Aorta (tissue), 5 donors: ENCODE measurements around the gene RAD50. TPM values are rescaled to one million over a fixed set of nuclear protein-coding genes. Genes with fewer than 3 reads are reported as not detected.

Experiments used
- ATAC-seq: fragments of 200-7000 bp; cut with Tn5 transposase; one replicate; pipeline ENCODE4 v1.9.1; 2022; ENCODE audit warnings: moderate library complexity; ENCODE audit not compliant: low FRiP score
- DNase-seq, 2 donors: peaks; one replicate each; pipeline ENCODE4 v3.0.0-alpha.2; 2020
- H3K27ac ChIP-seq, 2 donors: one replicate each; pipeline ENCODE4 v1.5.1; 2013; ENCODE audit warnings: low read length in 2 of 2, mild to moderate bottlenecking in 2 of 2, moderate library complexity in 2 of 2, control low read depth in 1 of 2, inconsistent platforms in 1 of 2, low read depth in 1 of 2
- H3K27me3 ChIP-seq, 2 donors: one replicate each; pipeline ENCODE4 v1.6.1; 2013; ENCODE audit warnings: control low read depth in 1 of 2, low read length in 1 of 2, mild to moderate bottlenecking in 1 of 2, moderate library complexity in 1 of 2; ENCODE audit not compliant: insufficient read depth in 2 of 2, control insufficient read depth in 1 of 2
- H3K36me3 ChIP-seq, 2 donors: one replicate each; pipeline ENCODE4 v1.6.1; 2013; ENCODE audit warnings: control low read depth in 1 of 2, low read length in 1 of 2, mild to moderate bottlenecking in 1 of 2; ENCODE audit not compliant: insufficient read depth in 2 of 2, control insufficient read depth in 1 of 2
- H3K4me1 ChIP-seq, 2 donors: one replicate each; pipeline ENCODE4 v1.6.1; 2013; ENCODE audit warnings: low read length in 2 of 2, control low read depth in 1 of 2, mild to moderate bottlenecking in 1 of 2, moderate library complexity in 1 of 2; ENCODE audit not compliant: insufficient read depth in 2 of 2, control insufficient read depth in 1 of 2
- H3K4me3 ChIP-seq, 2 donors: one replicate each; pipeline ENCODE4 v1.5.1; 2013; ENCODE audit warnings: low read length in 2 of 2, control low read depth in 1 of 2, mild to moderate bottlenecking in 1 of 2
- H3K9me3 ChIP-seq: one replicate; pipeline ENCODE4 v1.6.1; 2013; ENCODE audit warnings: mild to moderate bottlenecking, low read length; ENCODE audit not compliant: control insufficient read depth
- WGBS, 2 donors: extraction: QIAGEN DNeasy Blood & Tissue Kit; methylation state at CpG; one replicate each; pipeline ENCODE4 v1.1.7; 2013; 5-methylcytosine and 5-hydroxymethylcytosine counted together
- intact Hi-C, 2 donors: fragments of 100-400 bp; cut with DNase I; formaldehyde crosslinking; loops; one replicate each; pipeline versions ENCODE4 v1.14.2 to v1.15.0; 2022
- polyA plus RNA-seq, 2 donors: library from polyadenylated mRNA; stranded (reverse); fragments of 200-250 nt; gene quantifications; one replicate each; pipeline ENCODE4 v1.2.3, GENCODE V29; 2013
- total RNA-seq, 2 donors: library from RNA; stranded (reverse); fragmentation: NEBNext Ultra II Directional; extraction: Animal tissue kit (Norgen Biotek cat#: 25700); gene quantifications; one replicate each; pipeline ENCODE4 v1.2.1, GENCODE V29; 2021
- donor health status: healthy with polysubstance abuse.
- donor health status: Bipolar disorder and iron deficiency.
- donor health status: DM: no; HTN: no; CAD: no.
- donor health status: DM: no; HTN: no; CAD: no.
- donor health status: DM: yes; HTN: yes; CAD: no.

The RAD50 gene
- total and polyA plus RNA-seq, 4 donors, result 6.1 to 36.3 (median 19.8) TPM

DNA sequence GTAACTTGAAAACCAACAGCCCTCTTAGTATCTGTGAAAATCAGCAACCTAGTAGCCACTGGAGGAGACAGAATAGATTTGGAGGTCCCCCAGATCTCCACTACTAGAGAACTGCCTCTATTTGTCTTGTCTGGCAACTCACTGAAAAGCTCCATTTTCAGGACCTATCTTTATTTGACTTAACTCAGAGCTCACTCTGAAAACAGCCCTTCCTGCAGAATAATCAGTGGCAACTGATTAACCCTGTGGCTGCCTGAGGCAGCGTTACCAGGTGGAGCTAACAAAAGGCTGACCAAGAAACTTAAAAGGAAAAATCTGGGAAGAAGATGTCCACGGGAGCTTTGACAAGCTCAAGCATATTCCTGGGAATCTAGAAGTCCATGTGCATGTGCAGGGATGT is 90.7 kb downstream of the RAD50 start:
- Histone ChIP-seq H3K4me3 (no peak overlapping the region), H3K36me3 (peaks cover under 1 to 7% of the 10 kb centered on the region in 2 donors), H3K27ac (no peak overlapping the region), H3K9me3 (peaks cover 3% of the 10 kb centered on the region), H3K4me1 (no peaks in the 10 kb centered on the region), H3K27me3 (no peaks in the 10 kb centered on the region)
- ATAC-seq (no peak), DNase-seq (no peak)
- intact Hi-C loops, result no loop called here
- WGBS, 2 donors, result 97 to 98% methylated on average over 2 of the region's 2 CpGs

DNA sequence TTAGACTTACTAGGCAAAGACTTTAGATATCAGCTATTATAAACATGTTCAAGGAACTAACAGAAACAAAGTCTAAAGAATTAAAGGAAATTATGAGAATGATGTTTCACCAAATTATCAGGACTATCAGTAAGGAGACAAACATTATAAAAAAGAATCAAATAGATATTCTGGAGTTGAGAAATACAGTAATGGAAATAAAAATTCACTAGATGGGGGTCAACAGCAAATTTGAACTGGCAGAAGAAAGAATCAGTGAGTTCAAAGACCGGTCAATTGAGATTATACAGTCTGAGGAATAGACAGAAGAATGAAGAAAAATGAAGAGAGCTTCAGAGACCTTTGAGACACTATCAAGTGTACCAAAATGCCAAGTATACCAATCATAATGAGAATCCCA is 91.6 kb downstream of the RAD50 start:
- H3K4me1 ChIP-seq, result no peaks in the 10 kb centered on the region
- ATAC-seq (no peak), DNase-seq (no peak)
- intact Hi-C loops, result no loop called here
- H3K27me3 ChIP-seq, result no peaks in the 10 kb centered on the region
- H3K9me3 ChIP-seq, result peaks cover 3% of the 10 kb centered on the region
- peaks cover 0 to 2% of the 10 kb centered on the region in 2 donors for H3K36me3 ChIP-seq
- WGBS, 2 donors, result 100% methylated on average over 1 of the region's 1 CpG
- H3K27ac ChIP-seq, result no peak overlapping the region
- H3K4me3 ChIP-seq, result no peak overlapping the region

DNA sequence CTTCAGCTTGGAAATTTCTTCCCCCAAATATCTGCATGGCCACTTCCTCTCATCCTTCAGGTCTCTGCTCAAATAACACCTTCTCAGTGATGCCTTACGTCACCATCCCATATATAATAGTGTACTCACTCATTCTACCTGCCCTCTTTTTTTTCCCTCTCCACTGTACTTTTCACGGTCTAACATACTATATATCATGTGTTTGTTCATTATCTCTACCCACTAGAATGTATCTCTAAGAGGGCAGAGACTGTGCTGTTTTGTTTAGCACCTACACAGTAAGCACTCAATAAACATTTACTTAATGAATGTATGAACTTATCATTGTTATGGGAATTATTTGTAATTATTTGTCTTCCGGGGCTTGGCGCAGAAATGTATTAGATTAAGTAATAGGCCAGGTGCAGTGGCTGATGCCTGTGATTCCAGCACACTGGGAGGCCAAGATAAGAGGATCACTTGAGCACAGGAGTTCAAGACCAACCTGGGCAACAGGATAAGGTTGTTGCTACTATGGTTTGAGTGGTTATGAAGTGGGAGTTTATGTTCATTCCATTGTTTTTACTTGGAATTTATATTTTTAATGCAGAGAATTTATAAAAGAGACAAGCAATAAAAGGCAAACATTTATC is 95.2 kb downstream of the RAD50 start:
- DNase-seq (no peak), ATAC-seq (no peak)
- Histone ChIP-seq H3K27ac (no peak overlapping the region), H3K4me3 (no peak overlapping the region), H3K36me3 (peaks cover 0 to 2% of the 10 kb centered on the region in 2 donors), H3K4me1 (no peaks in the 10 kb centered on the region), H3K9me3 (peaks cover 3% of the 10 kb centered on the region), H3K27me3 (no peaks in the 10 kb centered on the region)
- 89 to 91% methylated on average over 4 of the region's 4 CpGs for WGBS, 2 donors
- intact Hi-C loops, result loop anchor here in 1 of 2 donors (10.0 kb wide), 1 partner anchor 63 kb away; no protein-coding TSS in a partner anchor

DNA sequence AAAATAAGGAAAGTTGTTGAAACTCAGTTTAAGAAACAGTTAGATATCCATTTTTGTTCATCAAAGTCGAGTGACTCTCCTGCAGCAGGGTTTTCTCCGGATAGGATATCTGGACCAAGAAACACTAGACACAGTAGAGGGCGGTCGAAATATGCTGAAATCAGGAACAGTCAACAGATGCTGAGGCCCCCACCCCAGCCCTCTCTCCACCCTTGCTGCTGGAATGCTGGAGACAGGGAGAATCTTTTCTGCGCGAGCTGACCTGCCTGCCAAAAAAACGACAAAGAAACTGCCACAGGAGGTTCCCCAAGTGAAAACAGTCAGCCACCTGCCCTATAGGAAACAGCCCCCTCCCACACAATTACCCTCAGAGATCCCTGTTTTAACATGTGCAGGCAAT is 96.9 kb downstream of the RAD50 start:
- Histone ChIP-seq H3K36me3 (no peaks in the 10 kb centered on the region), H3K27me3 (no peaks in the 10 kb centered on the region), H3K9me3 (no peaks in the 10 kb centered on the region), H3K4me3 (no peak overlapping the region), H3K4me1 (no peaks in the 10 kb centered on the region), H3K27ac (no peak overlapping the region)
- intact Hi-C loops, result loop anchor here in 1 of 2 donors (10.0 kb wide), 1 partner anchor 61 kb away; no protein-coding TSS in a partner anchor
- no peak for ATAC-seq
- DNase-seq, result no peak
- WGBS, 2 donors, result 21 to 22% methylated on average over 7 of the region's 7 CpGs

DNA sequence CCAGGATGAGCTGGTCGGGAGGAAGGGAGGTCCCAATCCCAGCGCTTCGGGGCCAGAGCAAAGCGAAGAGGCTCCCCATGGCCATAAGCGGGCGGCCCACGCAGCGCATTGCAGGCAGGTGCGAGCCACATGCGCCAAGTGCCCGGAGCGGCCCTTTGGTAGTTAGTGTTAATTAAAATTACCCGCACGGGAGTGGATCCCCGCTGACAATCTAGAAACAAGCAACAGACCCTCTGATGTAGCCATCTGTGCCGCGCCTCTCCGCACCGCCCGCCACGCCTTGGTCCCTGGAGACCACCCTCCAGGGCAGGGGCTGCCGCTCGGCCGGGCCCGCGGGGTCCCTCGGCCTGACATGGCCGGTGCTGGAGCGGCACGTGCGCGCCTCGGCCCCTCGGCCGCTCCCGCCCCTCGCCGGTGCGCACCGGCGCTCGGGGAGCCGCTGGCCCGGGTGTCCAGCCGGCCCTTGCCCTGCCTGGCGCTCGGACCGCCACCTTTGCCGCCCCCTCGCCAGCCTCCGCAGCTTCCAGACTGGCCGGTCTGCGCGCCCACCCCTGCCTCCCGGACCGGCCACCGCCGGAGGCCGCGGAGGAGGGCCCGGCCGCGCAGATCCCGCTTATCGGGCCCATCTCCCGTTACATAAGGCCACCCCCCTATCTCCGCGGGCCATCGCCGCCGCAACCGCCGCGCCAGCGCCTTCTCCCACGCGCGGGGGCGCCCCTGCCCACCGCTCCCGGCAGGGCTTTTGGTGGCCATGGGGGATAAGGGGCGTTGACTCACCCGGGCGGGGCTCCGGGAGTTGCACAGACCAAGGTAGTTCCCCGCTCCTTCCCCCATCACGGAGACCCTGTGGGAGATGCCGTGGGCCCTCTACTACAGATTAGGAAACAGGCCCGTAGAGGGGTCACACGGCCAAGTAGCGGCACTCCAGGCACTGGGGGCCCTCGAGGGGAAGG is 99.3 kb downstream of the RAD50 start:
- intact Hi-C loops, result loop anchor here in 1 of 2 donors (10.0 kb wide), 1 partner anchor 59 kb away; no protein-coding TSS in a partner anchor
- DNase-seq (peak in 1 of 2 donors; percentile 85), ATAC-seq (peak; percentile 50)
- Histone ChIP-seq H3K27ac (no peak overlapping the region), H3K9me3 (no peaks in the 10 kb centered on the region), H3K4me3 (peak overlapping the region; percentile 6 to 57), H3K36me3 (no peaks in the 10 kb centered on the region), H3K27me3 (no peaks in the 10 kb centered on the region), H3K4me1 (no peaks in the 10 kb centered on the region)
- WGBS, 2 donors, result 4 to 5% methylated on average over 76 to 92 of the region's 92 CpGs

DNA sequence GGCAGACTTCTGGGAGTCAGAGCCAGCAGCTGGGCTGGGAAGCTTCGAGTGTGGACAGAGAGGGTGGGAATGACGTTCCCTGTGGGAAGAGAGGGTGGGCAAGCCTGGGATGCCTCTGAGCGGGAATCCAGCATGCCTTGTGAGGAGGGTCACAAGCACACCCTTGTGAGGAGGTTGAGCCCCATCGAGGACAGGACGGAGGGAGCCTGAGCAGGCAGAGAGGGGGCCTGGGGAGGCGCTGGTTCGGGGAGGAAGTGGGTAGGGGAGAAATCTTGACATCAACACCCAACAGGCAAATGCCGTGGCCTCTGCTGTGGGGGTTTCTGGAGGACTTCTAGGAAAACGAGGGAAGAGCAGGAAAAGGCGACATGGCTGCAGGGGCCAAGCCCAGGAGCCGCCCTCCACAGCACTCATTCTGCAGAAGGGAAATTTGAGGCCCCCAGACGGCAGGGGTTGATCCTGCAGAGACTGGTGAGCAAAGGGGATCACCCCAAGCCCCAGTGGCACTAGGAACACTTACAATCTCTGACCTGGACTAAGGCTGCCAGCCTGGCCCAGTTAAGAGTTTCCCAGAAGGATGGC is 100.1 kb downstream of the RAD50 start:
- intact Hi-C loops, result loop anchor here in 1 of 2 donors (10.0 kb wide), 1 partner anchor 58 kb away; no protein-coding TSS in a partner anchor
- Histone ChIP-seq H3K36me3 (no peaks in the 10 kb centered on the region), H3K4me1 (no peaks in the 10 kb centered on the region), H3K4me3 (no peak overlapping the region), H3K9me3 (no peaks in the 10 kb centered on the region), H3K27me3 (no peaks in the 10 kb centered on the region), H3K27ac (no peak overlapping the region)
- 83 to 85% methylated on average over 12 of the region's 12 CpGs for WGBS, 2 donors
- ATAC-seq, result no peak
- no peak for DNase-seq

DNA sequence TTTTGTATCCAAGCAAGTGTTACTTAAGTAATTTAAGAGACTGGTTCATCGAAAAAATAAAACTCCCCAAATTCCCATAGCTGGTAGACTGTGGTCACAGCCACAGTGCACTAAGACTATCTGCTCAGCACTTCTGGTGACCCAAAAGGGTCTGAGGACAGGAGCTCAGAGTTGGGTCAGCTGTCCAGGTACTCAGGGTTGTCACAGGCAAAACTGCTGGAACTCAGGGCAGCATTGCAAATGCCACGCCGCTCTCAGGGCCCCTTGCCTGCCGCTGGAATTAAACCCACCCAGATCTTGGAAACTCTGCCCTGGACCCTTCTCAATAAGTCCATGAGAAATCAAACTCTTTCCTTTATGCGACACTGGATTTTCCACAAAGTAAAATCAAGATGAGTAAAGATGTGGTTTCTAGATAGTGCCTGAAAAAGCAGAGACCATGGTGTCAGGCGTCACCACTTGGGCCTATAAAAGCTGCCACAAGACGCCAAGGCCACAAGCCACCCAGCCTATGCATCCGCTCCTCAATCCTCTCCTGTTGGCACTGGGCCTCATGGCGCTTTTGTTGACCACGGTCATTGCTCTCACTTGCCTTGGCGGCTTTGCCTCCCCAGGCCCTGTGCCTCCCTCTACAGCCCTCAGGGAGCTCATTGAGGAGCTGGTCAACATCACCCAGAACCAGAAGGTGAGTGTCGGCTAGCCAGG is 101.1 kb downstream of the RAD50 start, which contains the start of gene IL13:
Gene IL13 (plus strand): TSS at position 498 of the 705 bp plus-strand sequence. CDS start 14 bp downstream, at position 512.
- Histone ChIP-seq H3K9me3 (no peaks in the 10 kb centered on the region), H3K4me3 (no peak within 1 kb of the TSS), H3K27ac (no peak within 1 kb of the TSS), H3K27me3 (no peaks in the 10 kb centered on the region), H3K36me3 (no peaks in the 10 kb centered on the region), H3K4me1 (no peaks in the 10 kb centered on the region)
- DNase-seq (peak in 1 of 2 donors; percentile 68), ATAC-seq (no peak)
- WGBS, 2 donors, result 97 to 98% methylated on average over 12 of the region's 12 CpGs
- intact Hi-C loops, result loop anchor here in 1 of 2 donors (10.0 kb wide), 1 partner anchor 57 kb away; no protein-coding TSS in a partner anchor
